ENCODE measurements around the gene WNT6. TPM values are rescaled to one million over a fixed set of nuclear protein-coding genes. Genes with fewer than 3 reads are reported as not detected.

The WNT6 gene
- total RNA-seq, 2 experiments from 2014 or later, result not detected

Small RNA genes within 50 kb of the gene (microRNA-seq; reads per million reads assigned to microRNA genes)
- not detected for gene MIR9500

Other genes starting within 250 kb of the WNT6 start
- gene ZNF142, start 200.2 kb upstream of the WNT6 start, total RNA-seq, result 10 to 100 TPM; 54.2 to 55.4 TPM
- gene BCS1L, start 200.1 kb upstream of the WNT6 start, total RNA-seq, result 10 to 100 TPM; 55.2 to 67.6 TPM
- 10 to 100 TPM; 22.0 to 25.7 TPM for gene RNF25, start 187.8 kb upstream of the WNT6 start, total RNA-seq
- 10 to 100 TPM; 16.8 to 22.4 TPM for gene STK36, start 187.7 kb upstream of the WNT6 start, total RNA-seq
- gene TTLL4, start 149.0 kb upstream of the WNT6 start, total RNA-seq, result 10 to 100 TPM; 39.6 to 40.4 TPM
- not detected for gene CYP27A1, start 77.7 kb upstream of the WNT6 start, total RNA-seq
- not detected for gene PRKAG3, start 28.0 kb upstream of the WNT6 start, total RNA-seq
- under 1 TPM; 0.23 to 0.35 TPM for gene WNT10A, start 21.0 kb downstream of the WNT6 start, total RNA-seq
- not detected for gene CDK5R2, start 99.9 kb downstream of the WNT6 start, total RNA-seq
- gene FEV, start 125.4 kb downstream of the WNT6 start, total RNA-seq, result not detected
- gene CRYBA2, start 133.6 kb downstream of the WNT6 start, total RNA-seq, result not detected
- gene CFAP65, start 181.7 kb downstream of the WNT6 start, total RNA-seq, result not detected
- gene IHH, start 201.1 kb downstream of the WNT6 start, total RNA-seq, result not detected

All from activated CD8-positive, alpha-beta memory T cell treated with anti-CD3 and anti-CD28 coated beads, Interleukin-2, amount 10 ng/mL, durations not matched to agents 7 days and 5 days (primary cell).